Left lung (tissue), 10 donors: ENCODE measurements around the gene DCUN1D2. TPM values are rescaled to one million over a fixed set of nuclear protein-coding genes. Genes with fewer than 3 reads are reported as not detected.
A peak's percentile ranks its signal among the peaks of the same experiment; 100 is the strongest.

Experiments
- ATAC-seq: fragments of 200-7000 bp; cut with Tn5 transposase; one replicate; pipeline ENCODE4 v1.9.1; 2020; ENCODE audit warnings: moderate library complexity
- DNase-seq, 4 donors: peaks; one replicate each; pipeline ENCODE4 v3.0.0-alpha.2; 2013 to 2020
- H3K27ac ChIP-seq, 2 donors: fragments of 200-600 bp; sonication (generic) in 1 of 2; one replicate each; pipeline versions ENCODE4 v1.5.0 to v1.8.0; 2020 to 2021
- H3K27me3 ChIP-seq, 2 donors: fragments of 200-600 bp; sonication (generic) in 1 of 2; one replicate each; pipeline versions ENCODE4 v1.5.0 to v1.8.0; 2020 to 2021
- H3K36me3 ChIP-seq, 2 donors: fragments of 200-600 bp; sonication (generic) in 1 of 2; one replicate each; pipeline versions ENCODE4 v1.5.0 to v1.8.0; 2020 to 2021
- H3K4me1 ChIP-seq, 2 donors: fragments of 200-600 bp; one replicate each; pipeline ENCODE4 v1.8.0; 2021
- H3K4me3 ChIP-seq, 2 donors: fragments of 200-600 bp; sonication (generic) in 1 of 2; one replicate each; pipeline versions ENCODE4 v1.5.0 to v1.8.0; 2020 to 2021; ENCODE audit warnings: mild to moderate bottlenecking in 1 of 2
- H3K9me3 ChIP-seq, 2 donors: fragments of 200-600 bp; sonication (generic) in 1 of 2; one replicate each; pipeline versions ENCODE4 v1.5.0 to v1.8.0; 2020 to 2021
- intact Hi-C, 2 donors: fragments of 100-400 bp; cut with DNase I; formaldehyde crosslinking; loops; one replicate each; pipeline versions ENCODE4 v1.11.2 to v1.14.2; 2022
- polyA plus RNA-seq, 6 donors: library from polyadenylated mRNA; unstranded; fragments of 120-200 nt; gene quantifications; one replicate each; pipeline ENCODE4 v1.2.1, GENCODE V29; 2013; ENCODE audit not compliant: insufficient read length in 6 of 6
- total RNA-seq, 2 donors: library from RNA; stranded (reverse); fragmentation: NEBNext Ultra II Directional; extraction: Animal tissue kit (Norgen Biotek cat#: 25700); gene quantifications; one replicate each; pipeline ENCODE4 v1.2.1, GENCODE V29; 2021
- TF ChIP-seq, protein P1 (sequence below), 2 donors: fragments of 200-600 bp; sonication (generic) in 1 of 2; IDR thresholded peaks; one replicate each; pipeline versions ENCODE4 v1.5.0 to v1.8.0; 2021; ENCODE audit warnings: antibody characterized with exemption in 2 of 2
- donor health status: DM: no; HTN: yes; CAD: no.
- donor health status: DM: no; HTN: no; CAD: no.

The DCUN1D2 gene
- total and polyA plus RNA-seq, 8 donors: 10.3 to 26.3 (median 19.2) TPM

DNA sequence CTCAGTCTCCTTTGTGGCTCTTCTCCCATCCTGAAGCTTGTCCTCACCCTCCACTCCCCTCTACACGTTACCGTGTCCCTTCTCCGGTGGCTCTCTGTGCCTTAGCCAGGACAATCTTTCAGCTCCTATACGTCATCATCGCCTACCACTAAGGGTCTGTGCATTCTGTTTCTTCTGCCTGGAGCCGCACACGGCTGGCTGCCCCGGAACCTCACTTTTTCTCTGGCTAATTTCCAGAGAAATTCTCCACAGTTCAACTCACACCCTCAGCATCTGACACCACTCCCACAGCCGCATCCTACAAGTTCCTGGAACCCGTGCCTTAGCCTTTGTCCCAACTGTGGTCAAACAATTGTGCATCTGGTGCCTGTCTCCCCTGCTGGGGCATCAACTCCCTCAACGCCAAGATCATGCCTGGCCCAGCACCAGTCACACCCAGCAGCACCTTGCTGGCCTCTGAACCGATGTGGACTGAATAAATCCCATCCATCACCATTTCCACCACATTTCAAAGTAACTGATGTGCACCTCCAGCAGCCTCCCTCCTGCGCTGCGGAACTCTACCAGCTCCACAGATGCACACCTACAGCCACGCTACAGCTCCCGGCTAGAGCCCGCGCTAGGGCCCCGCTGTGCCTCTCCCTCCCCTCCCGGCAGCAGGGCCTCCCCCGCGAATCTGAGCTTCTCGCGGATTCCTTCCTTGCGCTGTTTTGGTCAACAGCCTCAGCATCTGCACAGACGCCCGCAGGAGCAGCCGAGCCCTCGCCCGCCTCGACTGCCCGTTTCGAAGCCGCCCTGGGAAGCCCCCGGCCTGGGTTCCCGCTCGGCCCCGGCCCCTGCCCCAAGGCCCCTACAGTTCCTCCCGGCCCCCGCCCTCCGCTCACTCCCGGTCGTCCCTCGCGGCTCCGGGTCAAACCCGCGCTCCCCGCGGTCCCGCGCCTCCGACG, 689 bp downstream of the DCUN1D2 start:
- peaks cover 0 to 2% of the 10 kb centered on the region in 2 donors for H3K36me3 ChIP-seq
- H3K4me1 ChIP-seq: peaks cover 26 to 59% of the 10 kb centered on the region in 2 donors
- DNase-seq: peak in 3 of 4 donors; percentile 15 to 49 (median 20)
- ATAC-seq: peak; percentile 7
- H3K27ac ChIP-seq: peak overlapping the region; percentile 81 to 89
- H3K9me3 ChIP-seq: no peaks in the 10 kb centered on the region
- intact Hi-C loops: no loop called here
- H3K4me3 ChIP-seq: peak overlapping the region; percentile 82 to 88
- H3K27me3 ChIP-seq: no peaks in the 10 kb centered on the region
- TF ChIP-seq, protein P1, sequence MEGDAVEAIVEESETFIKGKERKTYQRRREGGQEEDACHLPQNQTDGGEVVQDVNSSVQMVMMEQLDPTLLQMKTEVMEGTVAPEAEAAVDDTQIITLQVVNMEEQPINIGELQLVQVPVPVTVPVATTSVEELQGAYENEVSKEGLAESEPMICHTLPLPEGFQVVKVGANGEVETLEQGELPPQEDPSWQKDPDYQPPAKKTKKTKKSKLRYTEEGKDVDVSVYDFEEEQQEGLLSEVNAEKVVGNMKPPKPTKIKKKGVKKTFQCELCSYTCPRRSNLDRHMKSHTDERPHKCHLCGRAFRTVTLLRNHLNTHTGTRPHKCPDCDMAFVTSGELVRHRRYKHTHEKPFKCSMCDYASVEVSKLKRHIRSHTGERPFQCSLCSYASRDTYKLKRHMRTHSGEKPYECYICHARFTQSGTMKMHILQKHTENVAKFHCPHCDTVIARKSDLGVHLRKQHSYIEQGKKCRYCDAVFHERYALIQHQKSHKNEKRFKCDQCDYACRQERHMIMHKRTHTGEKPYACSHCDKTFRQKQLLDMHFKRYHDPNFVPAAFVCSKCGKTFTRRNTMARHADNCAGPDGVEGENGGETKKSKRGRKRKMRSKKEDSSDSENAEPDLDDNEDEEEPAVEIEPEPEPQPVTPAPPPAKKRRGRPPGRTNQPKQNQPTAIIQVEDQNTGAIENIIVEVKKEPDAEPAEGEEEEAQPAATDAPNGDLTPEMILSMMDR (IDR thresholded peaks at IDR 0.05): no peak

DNA sequence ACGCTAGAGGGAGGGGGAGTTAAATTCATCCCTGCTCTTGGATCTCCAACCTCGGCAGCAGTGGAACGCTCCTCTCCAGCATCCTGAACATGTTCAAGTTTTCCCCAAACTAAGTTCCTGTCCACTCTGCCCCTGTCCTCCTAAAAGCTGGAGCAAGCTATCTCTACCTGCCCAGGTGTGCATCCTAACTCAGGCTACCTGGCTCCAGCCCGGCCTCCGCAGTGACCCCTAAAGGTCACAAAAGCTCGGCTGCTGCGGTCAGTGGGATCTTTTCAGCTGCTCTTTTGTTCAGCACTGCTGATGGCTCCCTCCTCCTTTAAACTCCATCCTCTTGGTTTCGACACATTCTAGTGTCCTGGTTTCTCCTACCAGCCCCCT, 1.4 kb downstream of the DCUN1D2 start:
- Histone ChIP-seq H3K4me1 (peaks cover 26 to 52% of the 10 kb centered on the region in 2 donors), H3K27me3 (no peaks in the 10 kb centered on the region), H3K27ac (no peak overlapping the region), H3K36me3 (no peaks in the 10 kb centered on the region), H3K9me3 (no peaks in the 10 kb centered on the region), H3K4me3 (peak overlapping the region in 1 of 2 donors; percentile 82)
- peak in 1 of 4 donors; percentile 73 for DNase-seq
- no peak for ATAC-seq
- TF ChIP-seq, protein P1 (IDR thresholded peaks at IDR 0.05): no peak
- intact Hi-C loops: no loop called here

DNA sequence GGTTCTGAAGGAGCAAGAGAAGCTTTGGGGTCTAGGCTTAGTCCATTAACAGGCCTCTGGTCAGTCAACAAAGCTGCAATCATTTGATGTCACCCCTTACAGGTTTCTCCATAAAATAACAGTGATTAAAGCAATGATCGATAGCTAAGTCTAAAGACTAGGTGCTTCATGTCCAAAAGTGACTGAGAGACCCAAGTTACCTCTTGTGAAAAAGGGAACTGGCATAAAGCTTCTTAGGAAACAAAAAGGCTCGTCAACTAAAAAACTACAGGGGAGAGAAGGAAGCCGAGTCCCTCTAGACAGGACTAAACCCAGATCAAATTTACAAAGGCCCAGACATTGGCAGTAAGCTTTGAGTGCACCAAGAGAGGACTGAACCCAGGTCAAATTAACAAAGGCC, 2.2 kb downstream of the DCUN1D2 start:
- Histone ChIP-seq H3K4me3 (no peak overlapping the region), H3K27me3 (no peaks in the 10 kb centered on the region)
- intact Hi-C loops: no loop called here

DNA sequence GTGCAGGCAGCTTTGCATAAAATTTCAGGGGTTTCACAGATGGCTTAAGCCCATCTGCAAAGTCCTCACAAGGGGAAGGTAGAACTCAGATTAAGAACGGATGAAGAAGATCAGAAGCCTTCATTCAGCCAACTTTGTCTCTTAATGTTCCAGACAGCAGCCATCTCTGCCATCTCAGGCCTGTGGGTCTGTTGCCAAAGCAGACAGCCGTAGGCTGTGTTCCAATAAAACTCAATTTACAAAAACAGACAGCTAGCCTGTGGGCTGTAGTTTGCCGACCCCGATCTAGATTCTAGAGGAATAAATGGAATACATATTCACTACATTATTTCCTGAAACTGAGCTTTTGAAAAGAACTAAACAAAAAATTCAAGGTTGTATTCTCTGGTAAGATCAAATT, 3.8 kb downstream of the DCUN1D2 start:
- Histone ChIP-seq H3K4me1 (peaks cover 5 to 28% of the 10 kb centered on the region in 2 donors), H3K36me3 (peaks cover 0 to 10% of the 10 kb centered on the region in 2 donors), H3K4me3 (no peak overlapping the region), H3K27ac (no peak overlapping the region), H3K27me3 (no peaks in the 10 kb centered on the region), H3K9me3 (no peaks in the 10 kb centered on the region)
- no peak for ATAC-seq
- intact Hi-C loops: no loop called here
- DNase-seq: no peak
- TF ChIP-seq, protein P1 (IDR thresholded peaks at IDR 0.05): no peak

More for the DNA sequence above, 2.2 kb downstream of the DCUN1D2 start:
- Histone ChIP-seq H3K36me3 (peaks cover 0 to 6% of the 10 kb centered on the region in 2 donors), H3K4me1 (peaks cover 19 to 43% of the 10 kb centered on the region in 2 donors), H3K9me3 (no peaks in the 10 kb centered on the region), H3K27ac (no peak overlapping the region)
- TF ChIP-seq, protein P1 (IDR thresholded peaks at IDR 0.05): no peak
- ATAC-seq (no peak), DNase-seq (no peak)

DNA sequence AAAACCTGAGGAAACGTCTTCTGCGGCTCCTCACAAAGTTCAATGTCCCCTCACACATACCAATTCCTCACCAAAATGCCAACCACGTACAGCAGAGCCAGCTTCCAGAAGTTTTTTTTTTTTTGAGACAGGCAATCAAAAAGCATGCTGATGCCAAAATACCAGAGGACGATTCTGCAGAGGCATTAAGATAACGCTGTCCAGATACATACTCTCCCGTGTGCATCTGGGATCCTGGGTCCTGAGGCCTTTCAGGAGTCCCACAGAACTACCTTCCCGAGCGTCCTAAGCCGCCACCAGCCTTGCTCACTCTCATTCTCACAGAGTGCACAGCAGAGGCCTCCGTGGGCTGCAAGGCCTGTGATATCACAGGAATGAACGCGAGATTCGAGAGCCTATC, 5.0 kb downstream of the DCUN1D2 start:
- TF ChIP-seq, protein P1 (IDR thresholded peaks at IDR 0.05): no peak
- H3K4me3 ChIP-seq: no peak overlapping the region
- intact Hi-C loops: no loop called here
- H3K9me3 ChIP-seq: no peaks in the 10 kb centered on the region
- no peak overlapping the region for H3K27ac ChIP-seq
- no peak for DNase-seq
- peaks cover 4 to 24% of the 10 kb centered on the region in 2 donors for H3K4me1 ChIP-seq
- H3K36me3 ChIP-seq: peaks cover 0 to 10% of the 10 kb centered on the region in 2 donors
- no peaks in the 10 kb centered on the region for H3K27me3 ChIP-seq
- ATAC-seq: no peak
